HEK293T (cell line): ENCODE measurements around the gene PMS1.

Experiments
- ARNT ChIP-seq: fragments of 450-650 bp; IDR thresholded peaks from 2 replicates; pipeline ENCODE4 v1.6.1; 2017; ENCODE audit warnings: mild to moderate bottlenecking
- BHLHE40 ChIP-seq: fragments of 450-650 bp; IDR thresholded peaks from 2 replicates; pipeline ENCODE4 v1.6.1; 2016; ENCODE audit warnings: mild to moderate bottlenecking, moderate library complexity, borderline replicate concordance
- ELF4 ChIP-seq: fragments of 450-650 bp; IDR thresholded peaks from 2 replicates; pipeline ENCODE4 v1.6.1; 2017; ENCODE audit warnings: antibody characterized with exemption
- FOXA1 ChIP-seq: fragments of 450-650 bp; IDR thresholded peaks from 2 replicates; pipeline ENCODE4 v1.6.1; 2016; ENCODE audit warnings: mild to moderate bottlenecking
- FOXM1 ChIP-seq: fragments of 450-650 bp; IDR thresholded peaks from 2 replicates; pipeline ENCODE4 v1.6.1; 2017; ENCODE audit warnings: mild to moderate bottlenecking, borderline replicate concordance
- HDGF ChIP-seq: fragments of 450-650 bp; IDR thresholded peaks from 2 replicates; pipeline ENCODE4 v1.6.1; 2017; ENCODE audit warnings: antibody characterized with exemption, borderline replicate concordance
- L3MBTL2 ChIP-seq: fragments of 450-650 bp; conservative IDR thresholded peaks from 2 replicates; pipeline ENCODE4 v1.6.1; 2016; ENCODE audit warnings: mild to moderate bottlenecking
- LEF1 ChIP-seq: fragments of 450-650 bp; IDR thresholded peaks from 2 replicates; pipeline ENCODE4 v1.6.1; 2017; ENCODE audit warnings: mild to moderate bottlenecking, borderline replicate concordance
- SP1 ChIP-seq: fragments of 450-650 bp; IDR thresholded peaks from 2 replicates; pipeline ENCODE4 v1.6.1; 2017
- SUZ12 ChIP-seq: fragments of 450-650 bp; IDR thresholded peaks from 2 replicates; pipeline ENCODE4 v1.6.1; 2016; ENCODE audit warnings: mild to moderate bottlenecking
- TF ChIP-seq, protein P1 (sequence below): fragments of 450-650 bp; IDR thresholded peaks from 2 replicates; pipeline ENCODE4 v1.6.1; 2016

DNA sequence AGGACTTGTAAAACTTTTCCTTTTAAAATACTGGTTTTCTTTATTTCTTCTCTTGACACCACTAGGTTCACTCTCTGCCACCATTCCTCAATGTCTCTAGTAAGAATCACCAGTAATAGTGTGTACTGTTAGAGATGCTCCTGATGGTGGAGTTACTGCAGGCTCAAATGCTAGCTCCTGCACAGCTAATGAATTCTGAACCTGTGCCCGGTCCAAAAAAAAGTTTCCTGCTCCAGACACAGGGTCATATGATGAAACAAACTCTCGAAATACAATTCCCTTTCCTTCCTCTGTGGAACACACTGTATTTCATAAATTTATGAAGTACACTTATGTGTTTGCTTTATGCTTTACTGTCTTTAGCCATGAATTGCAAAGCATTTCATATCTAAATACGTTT lies 19.2 kb downstream of the PMS1 start:
- TF ChIP-seq SP1 (no peak), LEF1 (no peak), FOXA1 (no peak), SUZ12 (no peak), FOXM1 (no peak), L3MBTL2 (no peak), ELF4 (no peak), BHLHE40 (no peak), HDGF (no peak), ARNT (no peak)
- TF ChIP-seq, protein P1, sequence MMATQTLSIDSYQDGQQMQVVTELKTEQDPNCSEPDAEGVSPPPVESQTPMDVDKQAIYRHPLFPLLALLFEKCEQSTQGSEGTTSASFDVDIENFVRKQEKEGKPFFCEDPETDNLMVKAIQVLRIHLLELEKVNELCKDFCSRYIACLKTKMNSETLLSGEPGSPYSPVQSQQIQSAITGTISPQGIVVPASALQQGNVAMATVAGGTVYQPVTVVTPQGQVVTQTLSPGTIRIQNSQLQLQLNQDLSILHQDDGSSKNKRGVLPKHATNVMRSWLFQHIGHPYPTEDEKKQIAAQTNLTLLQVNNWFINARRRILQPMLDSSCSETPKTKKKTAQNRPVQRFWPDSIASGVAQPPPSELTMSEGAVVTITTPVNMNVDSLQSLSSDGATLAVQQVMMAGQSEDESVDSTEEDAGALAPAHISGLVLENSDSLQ: no peak
